Measurements from ENCODE around the gene MLLT3.

The MLLT3 gene

DNA sequence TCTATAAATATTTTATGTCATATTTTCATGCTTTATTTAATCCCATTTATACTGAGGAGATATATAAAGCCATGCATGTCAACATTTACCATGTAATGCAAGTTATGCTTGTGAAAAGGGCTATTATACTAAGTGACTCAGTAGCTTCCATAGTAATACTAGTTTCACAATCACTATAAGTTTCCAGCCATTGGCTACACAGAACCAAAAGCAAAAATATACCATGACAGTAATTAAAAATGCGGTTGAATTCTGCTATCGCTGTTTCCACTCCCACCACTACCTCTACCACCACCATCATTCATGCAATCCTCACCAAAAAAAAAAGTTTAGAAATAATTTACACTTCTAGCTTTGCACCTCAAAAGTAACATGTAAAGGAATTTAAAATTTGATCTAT lies 60.2 kb downstream of the MLLT3 start:
- no peak for TF ChIP-seq SIN3A (IDR thresholded peaks at IDR 0.05; ENCODE audit: borderline replicate concordance, insufficient read depth, low read length)
- TF ChIP-seq POLR2AphosphoS5 (IDR thresholded peaks at IDR 0.05; ENCODE audit: low read depth, low read length), result no peak
- no peak for TF ChIP-seq TAF1 (IDR thresholded peaks at IDR 0.05; ENCODE audit: borderline replicate concordance, insufficient read depth, low read length)
- TF ChIP-seq, protein P1, sequence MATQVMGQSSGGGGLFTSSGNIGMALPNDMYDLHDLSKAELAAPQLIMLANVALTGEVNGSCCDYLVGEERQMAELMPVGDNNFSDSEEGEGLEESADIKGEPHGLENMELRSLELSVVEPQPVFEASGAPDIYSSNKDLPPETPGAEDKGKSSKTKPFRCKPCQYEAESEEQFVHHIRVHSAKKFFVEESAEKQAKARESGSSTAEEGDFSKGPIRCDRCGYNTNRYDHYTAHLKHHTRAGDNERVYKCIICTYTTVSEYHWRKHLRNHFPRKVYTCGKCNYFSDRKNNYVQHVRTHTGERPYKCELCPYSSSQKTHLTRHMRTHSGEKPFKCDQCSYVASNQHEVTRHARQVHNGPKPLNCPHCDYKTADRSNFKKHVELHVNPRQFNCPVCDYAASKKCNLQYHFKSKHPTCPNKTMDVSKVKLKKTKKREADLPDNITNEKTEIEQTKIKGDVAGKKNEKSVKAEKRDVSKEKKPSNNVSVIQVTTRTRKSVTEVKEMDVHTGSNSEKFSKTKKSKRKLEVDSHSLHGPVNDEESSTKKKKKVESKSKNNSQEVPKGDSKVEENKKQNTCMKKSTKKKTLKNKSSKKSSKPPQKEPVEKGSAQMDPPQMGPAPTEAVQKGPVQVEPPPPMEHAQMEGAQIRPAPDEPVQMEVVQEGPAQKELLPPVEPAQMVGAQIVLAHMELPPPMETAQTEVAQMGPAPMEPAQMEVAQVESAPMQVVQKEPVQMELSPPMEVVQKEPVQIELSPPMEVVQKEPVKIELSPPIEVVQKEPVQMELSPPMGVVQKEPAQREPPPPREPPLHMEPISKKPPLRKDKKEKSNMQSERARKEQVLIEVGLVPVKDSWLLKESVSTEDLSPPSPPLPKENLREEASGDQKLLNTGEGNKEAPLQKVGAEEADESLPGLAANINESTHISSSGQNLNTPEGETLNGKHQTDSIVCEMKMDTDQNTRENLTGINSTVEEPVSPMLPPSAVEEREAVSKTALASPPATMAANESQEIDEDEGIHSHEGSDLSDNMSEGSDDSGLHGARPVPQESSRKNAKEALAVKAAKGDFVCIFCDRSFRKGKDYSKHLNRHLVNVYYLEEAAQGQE (IDR thresholded peaks at IDR 0.05; ENCODE audit: insufficient read depth in 1 of 2, low read depth in 2 of 2, low read length in 2 of 2), result no peak
- TF ChIP-seq FOXP2 (optimal IDR thresholded peaks at IDR 0.05; ENCODE audit: borderline replicate concordance, extremely low read depth, extremely low read length, insufficient read depth), result no peak

DNA sequence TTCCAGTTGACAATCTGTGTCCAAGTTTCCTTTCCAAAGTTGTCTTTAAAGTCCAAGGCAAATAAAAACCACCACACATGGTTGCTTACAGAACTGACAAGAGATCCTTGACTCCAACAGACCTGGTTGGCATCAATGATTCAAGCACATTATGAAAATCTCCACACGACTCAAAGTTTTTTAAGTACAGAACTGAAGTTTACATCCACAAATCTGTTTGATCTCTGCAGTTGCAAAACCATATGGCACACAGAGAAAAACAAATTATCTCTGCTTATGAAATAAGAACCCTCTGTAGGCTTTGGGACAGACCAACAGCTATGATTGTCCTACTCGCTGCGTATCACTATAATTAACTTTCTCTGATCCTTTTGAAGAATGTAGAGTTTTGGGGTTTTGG lies 60.8 kb downstream of the MLLT3 start:
- no peak for TF ChIP-seq FOXP2 (optimal IDR thresholded peaks at IDR 0.05; ENCODE audit: borderline replicate concordance, extremely low read depth, extremely low read length, insufficient read depth)
- TF ChIP-seq TAF1 (IDR thresholded peaks at IDR 0.05; ENCODE audit: borderline replicate concordance, insufficient read depth, low read length), result no peak
- TF ChIP-seq SIN3A (IDR thresholded peaks at IDR 0.05; ENCODE audit: borderline replicate concordance, insufficient read depth, low read length), result no peak
- TF ChIP-seq POLR2AphosphoS5 (IDR thresholded peaks at IDR 0.05; ENCODE audit: low read depth, low read length), result no peak
- TF ChIP-seq, protein P1 (IDR thresholded peaks at IDR 0.05; ENCODE audit: insufficient read depth in 1 of 2, low read depth in 2 of 2, low read length in 2 of 2), result no peak

DNA sequence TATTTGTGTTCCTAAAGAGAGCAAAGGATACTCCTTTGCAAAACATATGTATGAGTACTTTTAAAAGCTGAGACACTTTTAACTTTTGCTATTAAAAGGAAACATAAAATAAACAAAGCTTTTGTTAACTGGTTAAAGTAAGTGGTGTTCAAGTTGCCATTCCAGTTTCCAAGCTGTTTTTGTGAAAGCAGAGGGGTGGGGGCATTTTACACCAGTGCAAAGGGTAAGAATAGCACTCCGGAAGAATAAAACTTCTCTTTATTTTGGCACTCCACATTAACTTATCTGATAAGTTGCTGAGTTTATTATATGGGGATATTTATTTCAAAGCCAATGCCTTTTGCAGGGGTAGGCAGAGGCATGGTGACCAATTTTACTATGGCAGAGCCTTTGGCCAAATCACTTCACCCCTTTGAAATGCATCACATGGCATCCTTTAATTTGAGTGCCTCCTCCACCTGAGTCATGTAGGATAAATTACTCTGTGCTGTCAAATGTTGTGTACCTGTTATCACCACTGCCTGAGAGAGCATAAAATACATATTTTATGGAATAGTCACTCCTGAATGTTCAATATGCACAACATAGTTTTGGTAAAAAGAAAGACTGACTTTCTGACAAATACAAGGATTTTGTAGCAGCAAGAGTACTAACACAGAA lies 62.9 kb downstream of the MLLT3 start:
- TF ChIP-seq, protein P1 (IDR thresholded peaks at IDR 0.05; ENCODE audit: insufficient read depth in 1 of 2, low read depth in 2 of 2, low read length in 2 of 2), result no peak
- TF ChIP-seq FOXP2 (optimal IDR thresholded peaks at IDR 0.05; ENCODE audit: borderline replicate concordance, extremely low read depth, extremely low read length, insufficient read depth), result no peak
- no peak for TF ChIP-seq SIN3A (IDR thresholded peaks at IDR 0.05; ENCODE audit: borderline replicate concordance, insufficient read depth, low read length)
- TF ChIP-seq TAF1 (IDR thresholded peaks at IDR 0.05; ENCODE audit: borderline replicate concordance, insufficient read depth, low read length), result no peak
- no peak for TF ChIP-seq POLR2AphosphoS5 (IDR thresholded peaks at IDR 0.05; ENCODE audit: low read depth, low read length)

DNA sequence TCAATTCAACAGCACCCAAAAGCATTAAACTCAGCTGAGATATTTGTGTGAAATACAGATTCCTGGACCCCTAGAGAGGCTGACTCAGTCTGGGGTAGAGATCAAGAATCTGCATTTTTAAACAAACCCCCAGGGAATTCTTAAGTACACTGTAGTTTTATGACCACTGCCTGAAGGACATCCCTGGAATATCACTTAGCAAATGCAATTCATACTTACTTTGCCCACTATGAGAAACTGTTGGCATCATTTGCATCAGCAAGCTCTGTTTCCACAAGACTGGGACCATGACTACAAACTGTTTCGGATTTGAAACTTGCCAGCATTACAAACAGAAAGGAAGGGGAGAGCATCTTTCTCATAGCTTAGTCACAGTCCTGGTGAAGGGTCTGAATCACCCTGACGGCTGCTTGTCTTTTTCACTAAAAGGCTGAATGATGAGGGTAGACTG lies 63.7 kb downstream of the MLLT3 start:
- no peak for TF ChIP-seq TAF1 (IDR thresholded peaks at IDR 0.05; ENCODE audit: borderline replicate concordance, insufficient read depth, low read length)
- no peak for TF ChIP-seq POLR2AphosphoS5 (IDR thresholded peaks at IDR 0.05; ENCODE audit: low read depth, low read length)
- no peak for TF ChIP-seq FOXP2 (optimal IDR thresholded peaks at IDR 0.05; ENCODE audit: borderline replicate concordance, extremely low read depth, extremely low read length, insufficient read depth)
- TF ChIP-seq, protein P1 (IDR thresholded peaks at IDR 0.05; ENCODE audit: insufficient read depth in 1 of 2, low read depth in 2 of 2, low read length in 2 of 2), result no peak
- no peak for TF ChIP-seq SIN3A (IDR thresholded peaks at IDR 0.05; ENCODE audit: borderline replicate concordance, insufficient read depth, low read length)

All from PFSK-1 (cell line).